BJ (cell line): Measurements from ENCODE around the gene IMPG2. TPM values are rescaled to one million over a fixed set of nuclear protein-coding genes. Genes with fewer than 3 reads are reported as not detected.
A peak's percentile ranks its signal among the peaks of the same experiment; 100 is the strongest.

Experiments used
- CTCF ChIA-PET: fragments of 350-600 bp; formaldehyde crosslinking; extraction: SDS; loops from one replicate; lab custom pipeline; 2021; ENCODE audit warnings: antibody characterized with exemption, inconsistent platforms; lab: Yijun Ruan, JAX
- POLR2A ChIA-PET: fragments of 300-600 bp; sonication (Branson Sonifier 250); formaldehyde crosslinking; extraction: SDS; loops from one replicate; lab custom pipeline; 2021; ENCODE audit warnings: antibody characterized with exemption; lab: Charles Lee
- DNase-seq: peaks from one replicate; pipeline ENCODE4 v3.0.0-alpha.2; 2011; ENCODE audit warnings: low read depth
- H3K27me3 ChIP-seq: 2 replicates; pipeline ENCODE4 v1.6.0; 2011; ENCODE audit warnings: low read length; ENCODE audit not compliant: control insufficient read depth, insufficient read depth
- H3K36me3 ChIP-seq: 2 replicates; pipeline ENCODE4 v1.5.1; 2011; ENCODE audit warnings: low read length; ENCODE audit not compliant: control insufficient read depth, insufficient read depth
- H3K4me3 ChIP-seq: 2 replicates; pipeline ENCODE4 v1.5.1; 2011; ENCODE audit warnings: low read depth, mild to moderate bottlenecking, control low read depth, low read length
- polyA plus RNA-seq: library from polyadenylated mRNA; depleted of rRNA; stranded (reverse); fragments of >200 nt; gene quantifications from 2 replicates; pipeline ENCODE4 v1.2.3, GENCODE V29; 2011
- TF ChIP-seq, protein P1 (sequence below): IDR thresholded peaks from 2 replicates; pipeline ENCODE4 v1.5.1; 2011; ENCODE audit warnings: low read depth, mild to moderate bottlenecking, control low read depth, inconsistent platforms, low read length, moderate library complexity; ENCODE audit not compliant: insufficient read depth

The IMPG2 gene
- polyA plus RNA-seq, 1 experiment = 0.10 TPM

- H3K36me3 ChIP-seq = no peaks in the 10 kb centered on the region
- no peaks in the 10 kb centered on the region for H3K27me3 ChIP-seq
- TF ChIP-seq, protein P1, sequence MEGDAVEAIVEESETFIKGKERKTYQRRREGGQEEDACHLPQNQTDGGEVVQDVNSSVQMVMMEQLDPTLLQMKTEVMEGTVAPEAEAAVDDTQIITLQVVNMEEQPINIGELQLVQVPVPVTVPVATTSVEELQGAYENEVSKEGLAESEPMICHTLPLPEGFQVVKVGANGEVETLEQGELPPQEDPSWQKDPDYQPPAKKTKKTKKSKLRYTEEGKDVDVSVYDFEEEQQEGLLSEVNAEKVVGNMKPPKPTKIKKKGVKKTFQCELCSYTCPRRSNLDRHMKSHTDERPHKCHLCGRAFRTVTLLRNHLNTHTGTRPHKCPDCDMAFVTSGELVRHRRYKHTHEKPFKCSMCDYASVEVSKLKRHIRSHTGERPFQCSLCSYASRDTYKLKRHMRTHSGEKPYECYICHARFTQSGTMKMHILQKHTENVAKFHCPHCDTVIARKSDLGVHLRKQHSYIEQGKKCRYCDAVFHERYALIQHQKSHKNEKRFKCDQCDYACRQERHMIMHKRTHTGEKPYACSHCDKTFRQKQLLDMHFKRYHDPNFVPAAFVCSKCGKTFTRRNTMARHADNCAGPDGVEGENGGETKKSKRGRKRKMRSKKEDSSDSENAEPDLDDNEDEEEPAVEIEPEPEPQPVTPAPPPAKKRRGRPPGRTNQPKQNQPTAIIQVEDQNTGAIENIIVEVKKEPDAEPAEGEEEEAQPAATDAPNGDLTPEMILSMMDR = no peak
- H3K4me3 ChIP-seq = no peak overlapping the region
- ChIA-PET POLR2A (no interaction called here), CTCF (interaction anchor here (0.6 kb wide), 1 partner anchor 19 kb away, joined by 3 read pairs; no protein-coding TSS in a partner anchor)
- DNase-seq = no peak
Measured at GRCh38 chr3:101204246-101204645, 116.1 kb downstream of the IMPG2 start.

DNA sequence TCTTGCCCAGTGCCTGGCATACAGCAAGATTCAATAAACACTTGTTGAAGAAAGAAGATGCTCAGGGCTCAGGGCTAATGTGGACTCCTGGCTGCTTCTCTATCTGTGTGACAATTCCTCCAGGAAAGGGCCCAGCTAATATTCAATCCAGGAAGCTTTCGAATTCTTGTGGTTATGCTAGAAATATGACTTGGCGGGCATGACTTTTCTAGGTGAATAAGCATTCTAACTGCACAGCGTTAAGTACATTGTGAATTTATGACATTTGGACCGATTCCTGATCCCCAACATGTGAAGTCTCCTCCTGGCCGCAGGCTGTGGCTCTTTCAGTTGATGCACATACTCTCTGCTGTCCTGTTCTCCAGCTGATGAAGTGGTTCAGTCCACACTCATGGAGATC, 117.0 kb downstream of the IMPG2 start:
- Histone ChIP-seq H3K27me3 (no peaks in the 10 kb centered on the region), H3K4me3 (no peak overlapping the region), H3K36me3 (no peaks in the 10 kb centered on the region)
- no peak for DNase-seq
- POLR2A ChIA-PET = no interaction called here
- CTCF ChIA-PET = interaction anchor here (0.6 to 0.9 kb wide), 2 partner anchors 20 to 133 kb away, joined by 3 read pairs; no protein-coding TSS in a partner anchor
- TF ChIP-seq, protein P1 = no peak

DNA sequence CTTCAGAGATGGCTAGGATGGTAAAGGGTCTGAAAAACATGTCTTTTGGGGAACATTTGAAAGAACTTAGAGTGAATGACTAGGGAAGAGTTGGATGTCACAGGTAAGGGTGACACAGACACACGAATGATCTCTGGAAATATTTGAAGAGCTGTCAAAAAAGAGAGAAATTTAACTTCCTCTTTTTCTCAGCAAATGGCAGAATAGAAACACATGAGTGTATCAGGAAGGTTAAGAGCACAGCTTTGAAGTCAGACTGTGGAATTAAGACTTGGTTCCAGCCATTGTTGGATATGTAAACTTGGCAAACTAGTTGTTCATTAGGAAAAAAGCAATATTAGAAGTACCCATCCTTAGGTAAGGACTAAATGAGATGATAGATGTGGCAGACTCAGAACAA, 117.7 kb downstream of the IMPG2 start:
- H3K36me3 ChIP-seq = no peaks in the 10 kb centered on the region
- TF ChIP-seq, protein P1 = no peak
- DNase-seq = no peak
- no peak overlapping the region for H3K4me3 ChIP-seq
- POLR2A ChIA-PET = no interaction called here
- CTCF ChIA-PET = interaction anchor here (0.6 to 0.9 kb wide), 2 partner anchors 132 to 182 kb away, joined by 3 read pairs; no protein-coding TSS in a partner anchor
- no peaks in the 10 kb centered on the region for H3K27me3 ChIP-seq

DNA sequence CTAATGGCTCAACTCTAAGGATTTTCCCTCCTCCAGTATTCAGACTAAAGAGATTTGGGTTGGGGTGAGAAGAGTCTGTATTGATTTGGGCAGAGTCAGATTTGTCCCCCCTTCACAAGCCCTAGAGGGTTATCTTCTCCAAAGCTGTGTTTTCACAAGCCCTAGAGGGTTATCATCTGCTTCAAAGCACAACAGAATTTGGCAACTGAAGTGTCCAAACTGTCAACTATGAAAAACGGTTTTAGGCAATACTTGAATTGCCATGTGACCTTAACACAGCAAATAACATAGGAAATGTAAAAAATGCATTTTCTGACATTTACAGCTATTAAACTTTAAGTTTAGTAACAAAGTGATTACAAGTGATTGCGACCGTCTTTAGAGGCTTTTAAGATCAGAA, 119.9 kb downstream of the IMPG2 start:
- no peaks in the 10 kb centered on the region for H3K36me3 ChIP-seq
- no peaks in the 10 kb centered on the region for H3K27me3 ChIP-seq
- no peak overlapping the region for H3K4me3 ChIP-seq
- POLR2A ChIA-PET = no interaction called here
- DNase-seq = no peak
- CTCF ChIA-PET = interaction anchor here (0.7 to 1.6 kb wide), 3 partner anchors 72 to 307 kb away, joined by 3 to 7 read pairs (median 3); no protein-coding TSS in a partner anchor
- TF ChIP-seq, protein P1 = no peak

DNA sequence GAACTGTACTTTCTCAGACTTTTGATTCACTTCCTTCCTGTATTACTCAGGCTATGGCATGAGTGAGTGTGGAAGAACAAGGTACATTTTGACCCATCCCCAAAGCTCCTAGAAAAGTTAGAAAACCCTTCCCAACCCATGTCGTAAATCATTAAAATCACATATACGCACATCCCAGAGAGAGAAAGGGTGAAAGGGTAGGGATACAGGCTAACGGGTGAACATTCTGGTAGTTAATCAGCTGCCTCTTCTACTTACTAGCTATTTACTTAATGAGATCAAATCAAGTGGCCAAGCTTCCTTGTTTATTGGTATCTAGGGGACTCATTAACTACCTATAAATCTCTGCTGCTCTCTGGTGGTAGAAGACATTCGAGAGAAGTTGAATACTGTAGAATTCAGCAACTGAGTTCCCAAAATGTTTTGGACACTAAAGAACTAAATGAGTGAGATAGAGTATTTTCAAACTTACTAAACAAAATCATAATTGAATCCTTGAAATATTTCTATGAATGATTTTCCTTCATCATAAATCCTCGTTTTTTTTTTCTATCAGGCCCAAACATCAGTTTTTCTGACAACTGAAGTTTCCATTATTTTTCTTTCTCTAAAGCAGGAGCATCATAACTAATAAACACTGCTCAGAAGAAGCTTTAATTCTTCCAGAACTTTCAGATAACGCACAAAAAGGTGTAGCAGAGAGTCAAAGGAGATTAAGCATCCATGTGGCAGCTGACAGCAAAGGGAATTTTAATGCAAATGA, 124.2 kb downstream of the IMPG2 start:
- Histone ChIP-seq H3K4me3 (no peak overlapping the region), H3K27me3 (no peaks in the 10 kb centered on the region), H3K36me3 (no peaks in the 10 kb centered on the region)
- no peak for DNase-seq
- TF ChIP-seq, protein P1 = peak; percentile 69
- ChIA-PET CTCF (interaction anchor here (0.6 to 3.1 kb wide), 34 partner anchors 11 to 956 kb away, joined by 3 to 77 read pairs (median 4); no protein-coding TSS in a partner anchor), POLR2A (interaction anchor here (0.5 to 0.6 kb wide), 2 partner anchors 400 to 1054 kb away, joined by 3 to 4 read pairs; no protein-coding TSS in a partner anchor)
